ENCODE results near the gene UBE3B. TPM values are rescaled to one million over a fixed set of nuclear protein-coding genes. Genes with fewer than 3 reads are reported as not detected.

UBE3B gene
- total and polyA plus RNA-seq, 4 donors, result 10.0 to 58.9 (median 26.8) TPM

- Histone ChIP-seq H3K9ac (ENCODE audit: insufficient read depth in 1 of 2, low read length in 2 of 2) (no peak overlapping the region), H3K4me1 (ENCODE audit: control insufficient read depth in 5 of 5, insufficient read depth in 5 of 5, low read length in 5 of 5) (peaks cover 0 to 20% (median 8%) of the 10 kb centered on the region in 5 donors), H3K27me3 (ENCODE audit: control insufficient read depth in 3 of 3, insufficient read depth in 3 of 3, low read length in 2 of 3) (no peaks in the 10 kb centered on the region), H3K4me3 (no peak overlapping the region), H3K9me3 (ENCODE audit: control insufficient read depth in 4 of 4, insufficient read depth in 3 of 4, low read length in 3 of 4) (no peaks in the 10 kb centered on the region), H3K36me3 (ENCODE audit: control insufficient read depth in 4 of 4, insufficient read depth in 4 of 4, low read length in 4 of 4) (peaks cover 5 to 23% (median 7%) of the 10 kb centered on the region in 4 donors), H3K27ac (ENCODE audit: low read depth in 1 of 2, low read length in 1 of 2) (no peak overlapping the region)
- DNase-seq, result no peak
- 89 to 95% methylated on average over 5 of the region's 5 CpGs for WGBS, 2 donors
- no peak for TF ChIP-seq CTCF (IDR thresholded peaks at IDR 0.05; ENCODE audit: control extremely low read depth, extremely low read depth)
- ATAC-seq (ENCODE audit: insufficient read depth, low FRiP score), result no peak
These were observed 94.5 kb downstream of the UBE3B start for GRCh38 chr12:109571773-109572505.

- H3K4me1 ChIP-seq (ENCODE audit: control insufficient read depth in 5 of 5, insufficient read depth in 5 of 5, low read length in 5 of 5), result peaks cover 0 to 20% (median 8%) of the 10 kb centered on the region in 5 donors
- peak overlapping the region in 1 of 2 donors; percentile 91 for H3K27ac ChIP-seq (ENCODE audit: low read depth in 1 of 2, low read length in 1 of 2)
- no peaks in the 10 kb centered on the region for H3K27me3 ChIP-seq (ENCODE audit: control insufficient read depth in 3 of 3, insufficient read depth in 3 of 3, low read length in 2 of 3)
- H3K4me3 ChIP-seq, result no peak overlapping the region
- peaks cover 5 to 19% (median 10%) of the 10 kb centered on the region in 4 donors for H3K36me3 ChIP-seq (ENCODE audit: control insufficient read depth in 4 of 4, insufficient read depth in 4 of 4, low read length in 4 of 4)
- no peak for TF ChIP-seq CTCF (IDR thresholded peaks at IDR 0.05; ENCODE audit: control extremely low read depth, extremely low read depth)
- WGBS, 2 donors, result 64 to 86% methylated on average over 3 of the region's 3 CpGs
- H3K9me3 ChIP-seq (ENCODE audit: control insufficient read depth in 4 of 4, insufficient read depth in 3 of 4, low read length in 3 of 4), result no peaks in the 10 kb centered on the region
- peak in 1 of 3 donors; percentile 13 for DNase-seq
- no peak for ATAC-seq (ENCODE audit: insufficient read depth, low FRiP score)
- H3K9ac ChIP-seq (ENCODE audit: insufficient read depth in 1 of 2, low read length in 2 of 2), result peak overlapping the region in 1 of 2 donors; percentile 56
These were observed 95.0 kb downstream of the UBE3B start for GRCh38 chr12:109572506-109572845.

DNA sequence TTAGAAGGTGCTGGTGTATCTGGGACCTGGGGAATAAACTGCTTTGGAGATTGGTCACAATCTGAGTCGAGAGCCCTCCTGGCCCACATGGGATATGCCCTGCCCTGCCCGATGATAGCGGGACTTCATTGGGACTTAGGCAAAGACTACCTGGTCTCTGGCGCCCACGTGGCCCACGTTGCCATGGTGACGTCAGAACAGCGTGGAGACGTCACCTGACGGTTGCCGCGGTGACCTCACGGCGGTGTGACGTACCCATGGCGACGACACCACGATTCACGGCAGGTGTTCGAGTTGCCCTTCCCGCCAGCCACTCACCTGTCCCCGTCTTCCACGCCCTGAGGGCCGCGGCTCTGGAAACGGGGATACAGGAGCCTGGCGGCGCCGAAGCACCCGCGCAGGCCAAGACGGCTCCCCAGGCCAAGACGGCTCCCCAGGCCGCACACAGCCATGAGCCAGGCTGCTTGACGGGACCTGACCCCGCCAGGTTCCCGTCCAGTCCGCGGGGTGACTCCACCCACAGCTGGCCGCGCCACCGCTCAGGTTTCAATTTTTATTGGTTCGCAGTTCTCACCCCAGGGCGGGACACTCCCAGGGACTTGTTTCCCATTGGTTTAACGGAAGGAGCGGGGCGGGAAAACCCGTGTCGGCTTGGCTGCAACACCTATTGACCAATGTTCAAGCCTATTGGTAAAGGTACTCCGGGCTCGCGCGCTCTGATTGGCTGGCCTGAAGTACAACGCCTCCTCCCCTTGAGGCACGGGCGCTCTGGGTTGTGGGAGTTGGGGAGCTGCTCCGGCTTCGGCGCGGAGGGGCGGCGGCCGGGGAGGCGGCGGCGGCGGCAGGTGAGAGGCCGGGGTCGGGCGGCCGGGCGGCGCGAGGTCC is 95.8 kb downstream of the UBE3B start, which contains the start of the genes MMAB and MVK:
Gene MMAB, minus strand, starts transcription at position 476 of the 885 bp plus-strand sequence. Its CDS starts 24 bp downstream, at position 452.
Gene MVK, plus strand, starts transcription at position 766 of the 885 bp plus-strand sequence. CDS start 1,029 bp downstream, outside the sequence.
- peaks cover 6 to 17% (median 14%) of the 10 kb centered on the region in 4 donors for H3K36me3 ChIP-seq (ENCODE audit: control insufficient read depth in 4 of 4, insufficient read depth in 4 of 4, low read length in 4 of 4)
- no peak for TF ChIP-seq CTCF (IDR thresholded peaks at IDR 0.05; ENCODE audit: control extremely low read depth, extremely low read depth)
- H3K4me3 ChIP-seq, result peak within 1 kb of the TSS; percentile 71
- no peaks in the 10 kb centered on the region for H3K27me3 ChIP-seq (ENCODE audit: control insufficient read depth in 3 of 3, insufficient read depth in 3 of 3, low read length in 2 of 3)
- peaks cover 0 to 20% (median 8%) of the 10 kb centered on the region in 5 donors for H3K4me1 ChIP-seq (ENCODE audit: control insufficient read depth in 5 of 5, insufficient read depth in 5 of 5, low read length in 5 of 5)
- H3K9ac ChIP-seq (ENCODE audit: insufficient read depth in 1 of 2, low read length in 2 of 2), result peak within 1 kb of the TSS; percentile 58 to 95
- peak within 1 kb of the TSS; percentile 91 to 94 for H3K27ac ChIP-seq (ENCODE audit: low read depth in 1 of 2, low read length in 1 of 2)
- WGBS, 2 donors, result 1% methylated on average over 69 to 74 of the region's 74 CpGs
- no peaks in the 10 kb centered on the region for H3K9me3 ChIP-seq (ENCODE audit: control insufficient read depth in 4 of 4, insufficient read depth in 3 of 4, low read length in 3 of 4)
- ATAC-seq (ENCODE audit: insufficient read depth, low FRiP score) (peak; percentile 96), DNase-seq (peak; percentile 99)
